GM12873 (cell line): ENCODE measurements around the gene HSPA4L.
A peak's percentile ranks its signal among the peaks of the same experiment; 100 is the strongest.

Experiments
- TF ChIP-seq, protein P1 (sequence below): IDR thresholded peaks from 2 replicates; pipeline ENCODE4 v1.5.1; 2012; ENCODE audit warnings: low read depth, mild to moderate bottlenecking, moderate library complexity, low read length, control low read depth; ENCODE audit not compliant: insufficient read depth; ENCODE audit errors: missing control alignments

HSPA4L gene

DNA sequence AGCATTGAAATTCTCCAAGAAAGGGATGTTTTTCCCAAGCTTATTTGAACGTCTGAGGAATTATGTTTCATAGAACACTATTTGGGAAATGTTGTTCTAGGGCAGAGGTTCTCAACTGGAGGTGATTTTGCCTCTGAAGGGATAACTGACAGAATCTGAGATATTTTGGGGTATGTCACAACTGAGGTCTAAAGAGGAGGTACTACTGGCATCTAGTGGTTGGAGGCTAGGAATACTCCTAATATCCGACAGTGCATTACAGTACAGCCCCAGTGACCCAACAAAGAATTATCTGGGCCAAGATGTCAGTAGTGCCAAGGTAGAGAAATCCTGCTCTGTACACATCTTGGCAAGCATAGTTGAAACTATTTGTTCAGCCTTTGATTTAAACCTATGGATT lies 6.4 kb downstream of the HSPA4L start:
- TF ChIP-seq, protein P1, sequence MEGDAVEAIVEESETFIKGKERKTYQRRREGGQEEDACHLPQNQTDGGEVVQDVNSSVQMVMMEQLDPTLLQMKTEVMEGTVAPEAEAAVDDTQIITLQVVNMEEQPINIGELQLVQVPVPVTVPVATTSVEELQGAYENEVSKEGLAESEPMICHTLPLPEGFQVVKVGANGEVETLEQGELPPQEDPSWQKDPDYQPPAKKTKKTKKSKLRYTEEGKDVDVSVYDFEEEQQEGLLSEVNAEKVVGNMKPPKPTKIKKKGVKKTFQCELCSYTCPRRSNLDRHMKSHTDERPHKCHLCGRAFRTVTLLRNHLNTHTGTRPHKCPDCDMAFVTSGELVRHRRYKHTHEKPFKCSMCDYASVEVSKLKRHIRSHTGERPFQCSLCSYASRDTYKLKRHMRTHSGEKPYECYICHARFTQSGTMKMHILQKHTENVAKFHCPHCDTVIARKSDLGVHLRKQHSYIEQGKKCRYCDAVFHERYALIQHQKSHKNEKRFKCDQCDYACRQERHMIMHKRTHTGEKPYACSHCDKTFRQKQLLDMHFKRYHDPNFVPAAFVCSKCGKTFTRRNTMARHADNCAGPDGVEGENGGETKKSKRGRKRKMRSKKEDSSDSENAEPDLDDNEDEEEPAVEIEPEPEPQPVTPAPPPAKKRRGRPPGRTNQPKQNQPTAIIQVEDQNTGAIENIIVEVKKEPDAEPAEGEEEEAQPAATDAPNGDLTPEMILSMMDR, result peak; percentile 40

DNA sequence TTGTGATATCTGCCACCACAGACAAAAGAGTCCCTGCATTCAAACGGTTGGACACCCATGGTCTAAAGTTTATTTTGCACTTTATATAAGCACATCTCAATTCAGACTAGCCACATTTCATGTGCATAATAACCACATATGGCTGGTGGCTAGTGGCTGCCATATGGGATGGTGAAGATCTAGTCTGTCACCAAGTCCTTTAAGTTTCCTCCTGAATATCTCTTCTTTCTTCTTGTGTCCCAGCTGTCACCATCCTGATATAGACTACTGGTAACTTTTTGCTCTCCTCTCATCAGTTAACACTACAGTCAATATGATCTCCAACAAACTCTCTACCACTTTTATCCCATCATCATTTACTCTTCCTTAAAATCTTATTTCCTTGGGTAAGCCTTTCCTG lies 9.3 kb downstream of the HSPA4L start:
- TF ChIP-seq, protein P1, result no peak

DNA sequence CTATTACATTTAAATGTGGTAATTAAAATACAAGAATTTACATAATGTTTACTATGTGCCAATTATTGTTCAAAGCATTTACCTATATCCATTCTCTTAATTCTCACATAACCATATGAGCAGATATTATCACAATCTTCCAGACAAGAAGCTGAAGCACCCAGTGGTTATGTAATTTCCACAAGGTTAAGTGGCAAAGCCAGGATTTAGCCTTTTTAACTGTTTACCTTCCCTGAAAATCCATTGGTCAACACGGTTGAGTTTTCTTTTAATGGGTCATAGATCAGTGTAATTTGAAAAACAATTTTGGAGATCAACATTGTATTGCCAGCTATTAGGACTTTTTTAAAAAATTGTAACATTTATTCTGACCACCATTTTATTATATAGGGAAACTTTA lies 11.4 kb downstream of the HSPA4L start:
- TF ChIP-seq, protein P1, result no peak

DNA sequence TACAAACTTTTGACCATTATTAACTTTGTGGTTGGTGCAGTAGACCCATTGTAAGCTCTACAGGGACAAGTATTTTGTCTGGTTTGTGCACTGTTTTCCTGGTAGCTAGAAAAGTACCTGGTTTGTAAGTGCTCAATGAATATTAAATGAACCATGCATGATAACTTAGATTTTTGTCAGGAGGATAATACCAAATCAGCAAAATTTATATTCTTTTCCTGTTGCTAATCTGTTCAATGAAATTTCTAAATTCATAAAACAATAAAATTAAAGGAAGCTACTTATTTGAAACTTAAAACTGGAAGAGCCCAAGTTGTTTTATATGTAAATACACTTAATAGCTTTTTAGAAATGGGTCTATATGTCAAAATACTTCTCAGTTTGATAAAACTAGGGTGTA lies 17.6 kb downstream of the HSPA4L start:
- TF ChIP-seq, protein P1, result no peak

DNA sequence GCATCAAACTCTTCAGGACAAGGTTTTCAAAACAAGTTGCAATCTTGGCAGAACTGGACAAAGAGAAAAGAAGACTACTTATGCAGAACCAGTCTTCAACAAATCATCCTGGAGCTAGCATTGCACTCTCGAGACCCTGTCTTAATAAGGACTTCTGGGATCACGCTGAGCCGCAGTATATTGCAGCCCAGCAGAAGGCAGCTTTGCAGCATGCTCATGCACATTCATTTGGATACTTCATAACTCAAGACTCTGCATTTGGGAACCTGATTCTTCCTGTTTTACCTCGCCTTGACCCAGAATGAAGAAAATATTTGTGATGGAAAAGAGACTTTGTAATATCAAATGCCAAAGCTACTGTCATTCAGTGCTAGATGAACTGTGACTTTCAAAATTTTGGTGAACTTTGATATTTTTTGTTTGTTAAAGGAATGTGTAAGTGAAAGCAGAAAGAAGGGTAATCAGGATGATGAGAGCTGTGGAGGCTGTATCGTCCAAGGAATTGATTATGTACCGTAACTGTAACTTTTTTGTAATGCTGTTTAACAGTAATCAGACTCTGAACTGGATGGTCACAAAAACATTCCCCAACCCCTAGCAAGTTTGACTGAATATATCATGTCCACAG lies 27.2 kb downstream of the HSPA4L start:
- TF ChIP-seq, protein P1, result no peak

DNA sequence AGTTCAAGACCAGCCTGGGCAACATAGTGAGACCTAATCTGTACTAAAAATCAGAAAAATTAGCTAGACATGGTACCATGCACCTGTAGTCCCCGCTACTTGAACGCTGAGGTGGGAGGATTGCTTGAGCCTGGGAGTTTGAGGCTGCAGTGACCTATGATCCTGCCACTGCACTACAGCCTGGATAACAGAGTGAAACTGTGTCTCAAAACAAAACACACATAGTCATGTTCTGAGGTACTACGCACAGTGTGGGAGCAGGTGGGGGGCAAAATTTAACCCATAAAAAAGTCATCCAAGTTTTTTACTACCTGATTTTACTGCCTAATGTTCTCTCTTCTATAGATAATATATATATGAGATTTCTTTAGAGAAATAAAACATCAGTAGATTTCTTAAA lies 28.4 kb downstream of the HSPA4L start:
- TF ChIP-seq, protein P1, result no peak

DNA sequence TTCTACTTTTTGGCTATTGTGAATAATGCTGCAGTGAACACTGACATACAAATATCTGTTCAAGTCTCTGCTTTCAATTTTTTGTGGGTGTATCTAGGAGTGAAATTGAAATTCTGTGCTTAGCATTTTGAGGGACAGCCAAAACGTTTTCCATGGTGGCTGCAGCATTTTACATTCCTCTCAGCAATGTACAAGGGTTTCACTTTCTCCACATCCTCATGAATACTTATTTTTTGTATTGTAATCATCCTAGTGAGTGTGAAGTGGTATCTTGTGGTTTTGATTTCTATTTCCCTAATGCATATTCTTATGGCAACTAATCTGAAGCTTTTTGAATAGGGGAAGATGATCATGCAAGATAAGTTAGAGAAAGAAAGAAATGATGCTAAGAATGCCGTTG lies 40.3 kb downstream of the HSPA4L start:
- TF ChIP-seq, protein P1, result no peak
